GM12865 (cell line): Measurements from ENCODE around the gene CBFA2T3.

Source experiments
- DNase-seq: peaks from one replicate; pipeline ENCODE4 v3.0.0; 2010; ENCODE audit warnings: low read depth
- H3K4me3 ChIP-seq: 2 replicates; pipeline ENCODE4 v1.5.1; 2011; ENCODE audit warnings: mild to moderate bottlenecking, low read depth, low read length, control low read depth
- TF ChIP-seq, protein P1 (sequence below): IDR thresholded peaks from 2 replicates; pipeline ENCODE4 v1.5.1; 2011; ENCODE audit warnings: low read length, control low read depth, low read depth, inconsistent platforms; ENCODE audit not compliant: insufficient read depth; ENCODE audit errors: missing control alignments

The CBFA2T3 gene

DNA sequence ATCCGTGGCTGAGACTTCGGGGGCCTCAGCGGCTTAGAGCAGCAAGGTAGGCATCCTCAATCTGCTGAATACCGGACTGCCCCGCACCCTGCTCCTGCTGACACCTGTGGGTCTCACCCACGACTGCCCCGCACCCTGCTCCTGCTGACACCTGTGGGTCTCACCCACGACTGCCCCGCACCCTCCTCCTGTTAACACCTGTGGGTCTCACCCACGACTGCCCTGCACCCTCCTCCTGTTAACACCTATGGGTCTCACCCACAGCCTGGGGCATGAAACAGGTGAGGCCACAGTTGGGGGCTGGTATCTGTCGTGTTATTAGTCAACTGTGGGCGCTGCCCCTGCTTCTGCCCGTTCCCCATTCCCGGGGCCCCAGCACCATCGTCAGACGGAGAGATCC is 74.3 kb downstream of the CBFA2T3 start:
- no peak for DNase-seq
- TF ChIP-seq, protein P1, sequence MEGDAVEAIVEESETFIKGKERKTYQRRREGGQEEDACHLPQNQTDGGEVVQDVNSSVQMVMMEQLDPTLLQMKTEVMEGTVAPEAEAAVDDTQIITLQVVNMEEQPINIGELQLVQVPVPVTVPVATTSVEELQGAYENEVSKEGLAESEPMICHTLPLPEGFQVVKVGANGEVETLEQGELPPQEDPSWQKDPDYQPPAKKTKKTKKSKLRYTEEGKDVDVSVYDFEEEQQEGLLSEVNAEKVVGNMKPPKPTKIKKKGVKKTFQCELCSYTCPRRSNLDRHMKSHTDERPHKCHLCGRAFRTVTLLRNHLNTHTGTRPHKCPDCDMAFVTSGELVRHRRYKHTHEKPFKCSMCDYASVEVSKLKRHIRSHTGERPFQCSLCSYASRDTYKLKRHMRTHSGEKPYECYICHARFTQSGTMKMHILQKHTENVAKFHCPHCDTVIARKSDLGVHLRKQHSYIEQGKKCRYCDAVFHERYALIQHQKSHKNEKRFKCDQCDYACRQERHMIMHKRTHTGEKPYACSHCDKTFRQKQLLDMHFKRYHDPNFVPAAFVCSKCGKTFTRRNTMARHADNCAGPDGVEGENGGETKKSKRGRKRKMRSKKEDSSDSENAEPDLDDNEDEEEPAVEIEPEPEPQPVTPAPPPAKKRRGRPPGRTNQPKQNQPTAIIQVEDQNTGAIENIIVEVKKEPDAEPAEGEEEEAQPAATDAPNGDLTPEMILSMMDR: no peak
- H3K4me3 ChIP-seq: no peak overlapping the region

DNA sequence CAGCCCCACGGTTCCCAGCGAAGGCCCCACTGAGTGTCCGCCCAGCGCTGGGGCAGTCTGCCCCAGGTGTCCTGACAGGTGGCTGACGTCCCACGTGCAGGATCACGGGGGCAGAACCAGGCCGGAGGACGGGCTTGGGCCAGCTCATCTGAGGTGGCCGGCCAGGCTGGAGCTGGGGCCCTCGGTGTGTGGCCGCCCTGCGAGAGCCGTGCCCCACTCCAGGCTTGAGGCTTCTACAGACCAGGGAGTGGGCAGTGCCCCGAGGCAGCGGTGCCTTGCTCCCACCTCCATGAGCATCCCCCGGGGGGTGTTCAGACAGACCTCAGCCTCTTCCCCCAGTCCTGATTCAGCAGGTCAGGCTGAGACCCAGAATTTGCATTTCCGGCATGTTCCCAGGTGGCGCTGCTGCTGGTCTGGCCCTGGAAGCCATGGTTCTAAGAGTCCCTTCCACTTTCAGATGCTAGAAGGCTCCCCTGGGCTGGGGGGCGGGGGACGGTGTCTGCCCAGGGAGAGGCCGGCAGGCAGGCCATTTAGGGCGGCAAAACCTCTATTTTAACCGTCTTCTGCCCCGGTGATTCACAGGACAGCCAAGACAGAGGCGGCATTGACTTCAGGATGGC is 75.2 kb downstream of the CBFA2T3 start:
- DNase-seq: no peak
- H3K4me3 ChIP-seq: no peak overlapping the region
- TF ChIP-seq, protein P1: no peak

DNA sequence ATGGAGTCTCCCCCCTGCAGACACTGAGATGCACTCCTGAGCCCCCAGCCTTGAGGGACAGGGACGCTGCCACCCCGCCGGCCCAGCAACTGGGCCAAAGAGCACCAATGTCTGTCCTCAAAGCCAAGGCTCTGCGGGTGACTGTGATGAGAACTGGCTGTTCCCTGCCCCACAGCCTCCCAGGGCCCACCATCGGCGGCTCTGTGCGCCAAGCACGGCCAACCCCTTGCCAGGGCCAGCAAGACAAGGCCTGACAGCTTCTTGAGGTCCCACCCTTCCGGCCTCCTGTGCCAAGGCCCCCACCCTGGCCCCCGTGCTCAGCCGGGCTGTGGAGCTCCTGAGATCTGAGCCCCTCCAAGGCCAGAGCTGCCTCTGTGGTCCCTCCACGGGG is 76.3 kb downstream of the CBFA2T3 start:
- no peak overlapping the region for H3K4me3 ChIP-seq
- TF ChIP-seq, protein P1: no peak
- DNase-seq: no peak

DNA sequence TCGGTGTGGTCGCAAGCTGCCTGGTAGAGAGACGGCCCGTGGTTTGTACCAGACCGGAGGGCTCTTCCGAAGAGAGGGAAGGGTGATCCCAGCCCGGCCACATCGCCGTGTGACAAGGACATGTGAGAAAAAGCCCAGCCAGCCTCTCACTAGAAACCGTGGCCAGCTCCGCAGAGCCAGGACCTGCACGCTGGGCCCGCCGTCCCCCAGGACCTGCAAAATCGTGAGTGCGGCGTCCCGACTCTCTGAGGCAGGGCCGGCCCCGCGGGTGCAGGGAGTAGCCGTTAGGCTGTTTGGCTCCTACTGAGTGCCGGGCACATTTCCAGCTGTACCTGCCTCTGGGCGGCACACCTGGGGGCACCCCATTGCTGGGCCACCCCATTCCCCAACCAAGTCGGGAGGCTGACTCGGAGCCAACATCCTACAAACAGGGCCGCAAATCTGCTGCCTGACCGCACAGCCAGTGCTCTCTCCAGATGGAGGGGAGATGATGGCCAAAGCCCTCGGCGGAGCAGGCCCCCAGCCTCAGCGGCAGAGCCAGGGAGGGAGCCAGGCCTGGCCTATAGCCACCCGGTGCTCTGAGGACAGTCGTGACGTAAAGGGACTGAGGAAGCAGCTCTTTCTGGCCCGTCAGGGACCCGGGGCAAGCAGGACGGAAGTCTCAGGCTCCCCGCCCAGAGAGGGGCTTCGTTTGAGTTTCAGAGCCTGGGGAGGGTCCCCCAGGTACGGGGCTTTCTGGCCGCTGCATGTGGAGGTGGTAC is 76.9 kb downstream of the CBFA2T3 start:
- no peak overlapping the region for H3K4me3 ChIP-seq
- TF ChIP-seq, protein P1: no peak
- DNase-seq: no peak

DNA sequence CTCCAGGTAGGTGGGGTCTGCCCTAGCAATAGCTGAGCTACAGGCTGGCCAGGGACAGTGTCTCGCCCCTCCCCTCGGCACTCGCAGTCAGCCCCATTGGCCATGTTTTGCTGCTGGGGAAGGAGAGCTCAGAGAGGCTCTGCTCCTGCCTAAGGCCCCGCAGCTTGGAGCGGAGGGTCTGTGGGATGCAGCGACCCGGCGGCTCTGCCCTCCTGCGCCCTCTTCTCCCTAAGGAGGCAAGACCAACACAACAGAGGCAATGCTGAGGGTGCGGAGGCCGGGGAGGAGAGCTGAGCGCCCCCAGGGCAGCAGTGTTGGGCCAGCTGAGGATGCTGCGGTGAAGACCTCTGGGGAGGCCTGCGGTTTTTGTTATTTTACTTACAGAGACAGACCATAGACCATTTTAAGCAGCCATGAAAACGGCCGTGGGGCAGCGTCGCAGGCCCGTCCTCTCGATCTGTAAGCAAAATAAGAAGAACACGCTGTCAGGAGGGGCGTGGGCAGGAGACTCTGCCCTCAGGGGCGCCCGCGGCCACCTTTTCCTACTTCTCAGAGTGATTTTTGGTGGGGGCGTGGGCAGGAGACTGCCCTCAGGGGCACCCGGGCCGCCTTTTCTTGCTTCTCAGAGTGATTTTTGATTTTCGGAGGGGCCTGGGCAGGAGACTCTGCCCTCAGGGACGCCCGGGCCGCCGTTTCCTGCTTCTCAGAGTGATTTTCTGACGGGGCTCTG is 79.1 kb downstream of the CBFA2T3 start:
- H3K4me3 ChIP-seq: no peak overlapping the region
- TF ChIP-seq, protein P1: no peak
- DNase-seq: no peak

DNA sequence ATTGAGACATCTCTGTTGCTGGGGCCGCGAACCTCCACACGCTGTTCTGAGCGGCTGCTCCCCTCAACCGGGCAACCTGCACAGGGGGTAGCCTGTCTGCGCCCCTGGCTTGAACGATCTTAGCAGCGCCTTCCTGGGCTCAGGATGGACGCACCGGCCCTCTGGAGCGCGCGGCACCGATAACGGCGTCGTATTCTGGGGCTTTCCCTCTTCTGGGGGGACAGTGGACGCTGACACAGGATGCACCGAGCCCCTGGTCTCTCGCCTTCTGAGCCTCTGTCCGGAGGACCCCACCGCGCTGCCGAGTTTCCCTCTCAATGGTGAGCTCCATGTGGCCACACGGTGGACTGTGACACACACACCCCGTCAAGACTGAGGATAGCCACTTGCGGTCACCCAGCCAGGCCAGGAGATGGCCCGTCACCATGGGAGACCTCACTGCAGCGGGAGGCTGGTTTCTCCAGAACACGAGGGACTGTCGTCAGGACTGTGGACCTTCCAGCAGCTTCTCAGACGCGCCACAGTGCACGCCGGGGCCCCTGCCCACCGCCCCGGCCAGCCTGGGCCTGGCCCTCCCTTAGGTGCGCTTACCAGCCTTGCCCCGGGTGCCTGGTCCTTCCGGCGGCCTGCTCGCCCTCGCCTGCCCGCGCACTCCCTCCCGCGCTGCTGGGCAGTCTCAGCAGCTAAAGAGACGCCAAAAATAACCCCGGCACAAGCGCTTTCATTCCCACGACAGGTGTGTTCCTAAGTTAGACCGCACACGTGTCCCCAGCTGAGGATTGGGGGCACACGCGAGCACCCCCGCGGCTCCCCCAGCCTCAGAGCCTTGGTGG is 80.6 kb downstream of the CBFA2T3 start:
- no peak overlapping the region for H3K4me3 ChIP-seq
- DNase-seq: no peak
- TF ChIP-seq, protein P1: no peak
